ENCODE data around the gene NDUFAF3. TPM values are rescaled to one million over a fixed set of nuclear protein-coding genes. Genes with fewer than 3 reads are reported as not detected.

NDUFAF3 gene
- total RNA-seq, 1 experiment from 2014 or later = 91.0 TPM

DNA sequence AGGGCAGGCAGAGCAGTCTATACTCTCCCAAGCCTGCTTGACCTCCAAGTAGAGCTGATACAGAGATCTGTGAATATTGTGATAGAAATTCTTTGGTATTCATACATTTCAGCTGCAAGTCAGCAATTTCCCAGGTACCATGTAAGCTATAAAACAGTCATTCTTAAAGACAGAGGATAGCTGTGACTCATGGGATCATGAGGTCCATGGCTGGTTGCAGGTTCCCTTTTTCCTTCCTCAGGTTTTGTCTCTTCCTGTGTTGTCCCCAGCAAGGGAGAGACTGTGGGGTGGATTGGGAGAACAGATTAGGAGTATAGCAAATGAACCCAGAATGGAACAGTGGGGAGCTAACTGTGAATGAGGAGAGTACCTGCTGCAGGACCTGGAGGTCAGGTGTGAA, 37.3 kb upstream of the NDUFAF3 start:
- Histone ChIP-seq H3K36me3 (ENCODE audit: control insufficient read depth in 1 of 2, insufficient read depth in 2 of 2, low read length in 2 of 2) (peaks cover 26 to 37% of the 10 kb centered on the region in 2 experiments), H2AFZ (ENCODE audit: low read depth, low read length, poor library complexity, severe bottlenecking) (no peak overlapping the region), H4K20me1 (ENCODE audit: insufficient read depth) (no peaks in the 10 kb centered on the region), H3K4me3 (replicated peaks in 1 of 2; ENCODE audit: low read depth in 1 of 2, low read length in 2 of 2) (no peak overlapping the region), H3K9me3 (ENCODE audit: control insufficient read depth in 1 of 2, insufficient read depth in 1 of 2, low read depth in 1 of 2, low read length in 2 of 2) (no peaks in the 10 kb centered on the region), H3K27me3 (ENCODE audit: insufficient read depth, low read length) (no peaks in the 10 kb centered on the region), H3K4me2 (ENCODE audit: low read length) (no peak overlapping the region), H3K79me2 (ENCODE audit: insufficient read depth, low read length) (peaks cover 12% of the 10 kb centered on the region), H3K9ac (ENCODE audit: low read length) (no peak overlapping the region), H3K4me1 (ENCODE audit: control insufficient read depth in 1 of 2, insufficient read depth in 2 of 2, low read length in 2 of 2) (peaks cover 17% of the 10 kb centered on the region in 2 experiments), H3K9me2 (ENCODE audit: insufficient read depth) (no peaks in the 10 kb centered on the region), H3K27ac (ENCODE audit: low read depth, low read length) (no peak overlapping the region)
- ATAC-seq (no peak), DNase-seq (ENCODE audit: low read depth, low spot score) (no peak)
- RAD21 ChIA-PET (ENCODE audit: low non-redundant PET in 1 of 2, low total read pairs in 2 of 2, uncharacterized antibody in 2 of 2, unreplicated experiment in 2 of 2) = no interaction called here
- CTCF ChIA-PET = interaction anchor here (0.7 kb wide), 1 partner anchor 23 kb away, joined by 3 read pairs; the partner anchor contains the start of gene WDR6
- POLR2A ChIA-PET = no interaction called here
- TF ChIP-seq EGR1 (IDR thresholded peaks at IDR 0.05; ENCODE audit: low read depth) (no peak), CTCF (IDR thresholded peaks at IDR 0.05 in 2 of 3, conservative IDR thresholded peaks at IDR 0.05 in 1 of 3; ENCODE audit: borderline replicate concordance in 1 of 3, insufficient read depth in 1 of 3, low read depth in 2 of 3, low read length in 2 of 3) (no peak), POLR2A (IDR thresholded peaks at IDR 0.05; ENCODE audit: borderline replicate concordance, extremely low read depth, insufficient read depth, insufficient read length) (no peak), POLR2AphosphoS5 (IDR thresholded peaks at IDR 0.05; ENCODE audit: low read depth, low read length) (no peak; the same call in 1 of the 2 replicates), MAX (IDR thresholded peaks at IDR 0.05) (no peak)
- TF ChIP-seq, protein P1, sequence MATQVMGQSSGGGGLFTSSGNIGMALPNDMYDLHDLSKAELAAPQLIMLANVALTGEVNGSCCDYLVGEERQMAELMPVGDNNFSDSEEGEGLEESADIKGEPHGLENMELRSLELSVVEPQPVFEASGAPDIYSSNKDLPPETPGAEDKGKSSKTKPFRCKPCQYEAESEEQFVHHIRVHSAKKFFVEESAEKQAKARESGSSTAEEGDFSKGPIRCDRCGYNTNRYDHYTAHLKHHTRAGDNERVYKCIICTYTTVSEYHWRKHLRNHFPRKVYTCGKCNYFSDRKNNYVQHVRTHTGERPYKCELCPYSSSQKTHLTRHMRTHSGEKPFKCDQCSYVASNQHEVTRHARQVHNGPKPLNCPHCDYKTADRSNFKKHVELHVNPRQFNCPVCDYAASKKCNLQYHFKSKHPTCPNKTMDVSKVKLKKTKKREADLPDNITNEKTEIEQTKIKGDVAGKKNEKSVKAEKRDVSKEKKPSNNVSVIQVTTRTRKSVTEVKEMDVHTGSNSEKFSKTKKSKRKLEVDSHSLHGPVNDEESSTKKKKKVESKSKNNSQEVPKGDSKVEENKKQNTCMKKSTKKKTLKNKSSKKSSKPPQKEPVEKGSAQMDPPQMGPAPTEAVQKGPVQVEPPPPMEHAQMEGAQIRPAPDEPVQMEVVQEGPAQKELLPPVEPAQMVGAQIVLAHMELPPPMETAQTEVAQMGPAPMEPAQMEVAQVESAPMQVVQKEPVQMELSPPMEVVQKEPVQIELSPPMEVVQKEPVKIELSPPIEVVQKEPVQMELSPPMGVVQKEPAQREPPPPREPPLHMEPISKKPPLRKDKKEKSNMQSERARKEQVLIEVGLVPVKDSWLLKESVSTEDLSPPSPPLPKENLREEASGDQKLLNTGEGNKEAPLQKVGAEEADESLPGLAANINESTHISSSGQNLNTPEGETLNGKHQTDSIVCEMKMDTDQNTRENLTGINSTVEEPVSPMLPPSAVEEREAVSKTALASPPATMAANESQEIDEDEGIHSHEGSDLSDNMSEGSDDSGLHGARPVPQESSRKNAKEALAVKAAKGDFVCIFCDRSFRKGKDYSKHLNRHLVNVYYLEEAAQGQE (IDR thresholded peaks at IDR 0.05; ENCODE audit: low read depth) = no peak
- TF ChIP-seq, protein P2, sequence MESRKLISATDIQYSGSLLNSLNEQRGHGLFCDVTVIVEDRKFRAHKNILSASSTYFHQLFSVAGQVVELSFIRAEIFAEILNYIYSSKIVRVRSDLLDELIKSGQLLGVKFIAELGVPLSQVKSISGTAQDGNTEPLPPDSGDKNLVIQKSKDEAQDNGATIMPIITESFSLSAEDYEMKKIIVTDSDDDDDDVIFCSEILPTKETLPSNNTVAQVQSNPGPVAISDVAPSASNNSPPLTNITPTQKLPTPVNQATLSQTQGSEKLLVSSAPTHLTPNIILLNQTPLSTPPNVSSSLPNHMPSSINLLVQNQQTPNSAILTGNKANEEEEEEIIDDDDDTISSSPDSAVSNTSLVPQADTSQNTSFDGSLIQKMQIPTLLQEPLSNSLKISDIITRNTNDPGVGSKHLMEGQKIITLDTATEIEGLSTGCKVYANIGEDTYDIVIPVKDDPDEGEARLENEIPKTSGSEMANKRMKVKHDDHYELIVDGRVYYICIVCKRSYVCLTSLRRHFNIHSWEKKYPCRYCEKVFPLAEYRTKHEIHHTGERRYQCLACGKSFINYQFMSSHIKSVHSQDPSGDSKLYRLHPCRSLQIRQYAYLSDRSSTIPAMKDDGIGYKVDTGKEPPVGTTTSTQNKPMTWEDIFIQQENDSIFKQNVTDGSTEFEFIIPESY (IDR thresholded peaks at IDR 0.05; ENCODE audit: extremely low read depth, insufficient replicate concordance, low read length) = no peak
- BruUV-seq (replicated peaks) = no TSS peak
- intact Hi-C loops (cut with micrococcal nuclease) = no loop called here

Measured in HCT116 (cell line).